Effector CD8-positive, alpha-beta T cell (primary cell): ENCODE data around the gene BDKRB2.

Experiments used
- DNase-seq: peaks from one replicate; lab custom pipeline; 2025; lab: John Stamatoyannopoulos, UW
- total RNA-seq, 4 experiments: gene quantifications; one replicate each; lab custom pipeline; 2026; lab: John Stamatoyannopoulos, UW

The BDKRB2 gene
- total RNA-seq = 0 reads per million in 4 experiments

GRCh38 chr14:96204151-96205058 lies at the start of gene BDKRB2:
BDKRB2 (plus strand) TSS chr14:96204839; CDS start chr14:96237108, 32,269 bp downstream.
- DNase-seq = no peak

GRCh38 chr14:96154900-96155299 lies 49.7 kb upstream of the BDKRB2 start:
- no peak for DNase-seq

GRCh38 chr14:96156804-96157760 lies 47.6 kb upstream of the BDKRB2 start:
- DNase-seq = no peak

GRCh38 chr14:96158735-96159134 lies 45.9 kb upstream of the BDKRB2 start:
- no peak for DNase-seq

GRCh38 chr14:96160076-96160912 lies 44.3 kb upstream of the BDKRB2 start:
- DNase-seq = no peak

GRCh38 chr14:96160913-96161310 lies 43.7 kb upstream of the BDKRB2 start:
- no peak for DNase-seq

GRCh38 chr14:96161636-96162035 lies 43.0 kb upstream of the BDKRB2 start:
- DNase-seq = no peak

- DNase-seq = no peak
Measured at GRCh38 chr14:96162265-96162664, 42.4 kb upstream of the BDKRB2 start.

- DNase-seq = no peak
Measured at GRCh38 chr14:96162741-96163140, 41.9 kb upstream of the BDKRB2 start.

GRCh38 chr14:96164861-96165490 lies 39.7 kb upstream of the BDKRB2 start:
- DNase-seq = no peak

- no peak for DNase-seq
Measured at GRCh38 chr14:96165493-96166436, 38.9 kb upstream of the BDKRB2 start.

- DNase-seq = no peak
Measured at GRCh38 chr14:96166461-96167223, 38.0 kb upstream of the BDKRB2 start.

GRCh38 chr14:96167224-96168148 lies 37.2 kb upstream of the BDKRB2 start:
- no peak for DNase-seq

GRCh38 chr14:96168581-96168980 lies 36.1 kb upstream of the BDKRB2 start:
- no peak for DNase-seq

- no peak for DNase-seq
Measured at GRCh38 chr14:96170961-96171592, 33.6 kb upstream of the BDKRB2 start.

- DNase-seq = no peak
Measured at GRCh38 chr14:96173636-96174475, 30.8 kb upstream of the BDKRB2 start.

- DNase-seq = no peak
Measured at GRCh38 chr14:96176275-96176674, 28.4 kb upstream of the BDKRB2 start.
